Right renal pelvis (tissue), 4 donors: ENCODE results near the gene MIA3. TPM values are rescaled to one million over a fixed set of nuclear protein-coding genes. Genes with fewer than 3 reads are reported as not detected.

Experiments used
- DNase-seq, 4 donors: peaks; one replicate each; pipeline ENCODE4 v3.0.0-alpha.2; 2013; ENCODE audit warnings: low read depth in 4 of 4, low spot score in 3 of 4, missing footprints in 1 of 4
- polyA plus RNA-seq, 4 donors: library from polyadenylated mRNA; unstranded; fragments of 120-200 nt; gene quantifications; one replicate each; pipeline ENCODE4 v1.2.1, GENCODE V29; 2013; ENCODE audit not compliant: insufficient read length in 4 of 4

The MIA3 gene
- polyA plus RNA-seq, 4 donors: 59.4 to 84.3 (median 71.2) TPM

- DNase-seq: no peak
Measured at GRCh38 chr1:222620566-222620965, 2.7 kb downstream of the MIA3 start.

- DNase-seq: no peak
Measured at GRCh38 chr1:222622765-222623164, 4.9 kb downstream of the MIA3 start.

GRCh38 chr1:222623458-222623857 is 5.6 kb downstream of the MIA3 start:
- no peak for DNase-seq

- no peak for DNase-seq
Measured at GRCh38 chr1:222624214-222624613, 6.3 kb downstream of the MIA3 start.

GRCh38 chr1:222627232-222627631 is 9.3 kb downstream of the MIA3 start:
- no peak for DNase-seq

- DNase-seq: no peak
Measured at GRCh38 chr1:222629921-222630535, 12.1 kb downstream of the MIA3 start.

- DNase-seq: no peak
Measured at GRCh38 chr1:222631611-222632208, 13.8 kb downstream of the MIA3 start.

- DNase-seq: no peak
Measured at GRCh38 chr1:222632749-222633148, 14.9 kb downstream of the MIA3 start.

- DNase-seq: peak; percentile 74 to 89 (median 84)
Measured at GRCh38 chr1:222634180-222635013, 16.5 kb downstream of the MIA3 start.

GRCh38 chr1:222641269-222641948 is 23.5 kb downstream of the MIA3 start:
- DNase-seq: no peak

- DNase-seq: no peak
Measured at GRCh38 chr1:222642468-222642867, 24.6 kb downstream of the MIA3 start.

GRCh38 chr1:222643606-222643937 is 25.7 kb downstream of the MIA3 start:
- peak in 2 of 4 donors; percentile 26 to 27 for DNase-seq

GRCh38 chr1:222643938-222644635 is 26.2 kb downstream of the MIA3 start:
- peak; percentile 90 to 98 (median 97) for DNase-seq

- DNase-seq: peak in 1 of 4 donors; percentile 5
Measured at GRCh38 chr1:222644636-222644980, 26.7 kb downstream of the MIA3 start.

GRCh38 chr1:222652676-222653075 is 34.8 kb downstream of the MIA3 start:
- no peak for DNase-seq

GRCh38 chr1:222653178-222653827 is 35.4 kb downstream of the MIA3 start:
- DNase-seq: no peak

- DNase-seq: no peak
Measured at GRCh38 chr1:222654849-222655248, 37.0 kb downstream of the MIA3 start.

GRCh38 chr1:222656391-222657155 is 38.7 kb downstream of the MIA3 start:
- no peak for DNase-seq

- no peak for DNase-seq
Measured at GRCh38 chr1:222657899-222658298, 40.0 kb downstream of the MIA3 start.
